ENCODE data around the gene HOMER2. TPM values are rescaled to one million over a fixed set of nuclear protein-coding genes. Genes with fewer than 3 reads are reported as not detected.

Gene HOMER2
- total RNA-seq, 2 donors from 2014 or later = 1.8 to 4.9 TPM

DNA sequence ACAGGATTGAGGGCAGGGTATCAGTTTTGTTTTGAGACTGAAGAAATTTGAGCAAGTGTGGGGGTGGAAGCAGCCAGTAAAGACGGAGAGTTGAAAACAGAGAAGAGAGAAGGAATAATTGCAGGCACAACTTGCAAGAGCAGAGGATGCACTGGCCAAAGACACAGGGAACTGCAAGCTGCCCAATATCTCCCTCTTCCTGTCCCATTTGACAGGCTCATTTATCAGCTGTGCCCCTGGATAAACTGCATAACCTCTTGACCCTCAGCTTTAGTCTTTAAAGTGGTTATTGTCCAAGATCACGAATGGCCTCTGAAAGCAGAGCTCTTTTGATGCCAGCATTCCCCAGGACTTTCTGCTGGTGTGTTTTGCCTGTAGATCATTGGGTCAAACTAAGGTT, 28.5 kb upstream of the HOMER2 start:
- Histone ChIP-seq H3K4me1 (ENCODE audit: control insufficient read depth in 1 of 2, low read depth in 2 of 2) (peaks cover 0 to 3% of the 10 kb centered on the region in 2 donors), H3K4me3 (no peak overlapping the region), H3K27ac (no peak overlapping the region), H3K9me3 (no peaks in the 10 kb centered on the region), H3K27me3 (replicated peaks; ENCODE audit: insufficient read depth) (no peaks in the 10 kb centered on the region), H3K36me3 (no peaks in the 10 kb centered on the region)
- ATAC-seq (ENCODE audit: insufficient number of reproducible peaks, low FRiP score, low read depth) (no peak), DNase-seq (ENCODE audit: low spot score) (no peak)
- TF ChIP-seq, protein P1, sequence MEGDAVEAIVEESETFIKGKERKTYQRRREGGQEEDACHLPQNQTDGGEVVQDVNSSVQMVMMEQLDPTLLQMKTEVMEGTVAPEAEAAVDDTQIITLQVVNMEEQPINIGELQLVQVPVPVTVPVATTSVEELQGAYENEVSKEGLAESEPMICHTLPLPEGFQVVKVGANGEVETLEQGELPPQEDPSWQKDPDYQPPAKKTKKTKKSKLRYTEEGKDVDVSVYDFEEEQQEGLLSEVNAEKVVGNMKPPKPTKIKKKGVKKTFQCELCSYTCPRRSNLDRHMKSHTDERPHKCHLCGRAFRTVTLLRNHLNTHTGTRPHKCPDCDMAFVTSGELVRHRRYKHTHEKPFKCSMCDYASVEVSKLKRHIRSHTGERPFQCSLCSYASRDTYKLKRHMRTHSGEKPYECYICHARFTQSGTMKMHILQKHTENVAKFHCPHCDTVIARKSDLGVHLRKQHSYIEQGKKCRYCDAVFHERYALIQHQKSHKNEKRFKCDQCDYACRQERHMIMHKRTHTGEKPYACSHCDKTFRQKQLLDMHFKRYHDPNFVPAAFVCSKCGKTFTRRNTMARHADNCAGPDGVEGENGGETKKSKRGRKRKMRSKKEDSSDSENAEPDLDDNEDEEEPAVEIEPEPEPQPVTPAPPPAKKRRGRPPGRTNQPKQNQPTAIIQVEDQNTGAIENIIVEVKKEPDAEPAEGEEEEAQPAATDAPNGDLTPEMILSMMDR (IDR thresholded peaks at IDR 0.05) = no peak

DNA sequence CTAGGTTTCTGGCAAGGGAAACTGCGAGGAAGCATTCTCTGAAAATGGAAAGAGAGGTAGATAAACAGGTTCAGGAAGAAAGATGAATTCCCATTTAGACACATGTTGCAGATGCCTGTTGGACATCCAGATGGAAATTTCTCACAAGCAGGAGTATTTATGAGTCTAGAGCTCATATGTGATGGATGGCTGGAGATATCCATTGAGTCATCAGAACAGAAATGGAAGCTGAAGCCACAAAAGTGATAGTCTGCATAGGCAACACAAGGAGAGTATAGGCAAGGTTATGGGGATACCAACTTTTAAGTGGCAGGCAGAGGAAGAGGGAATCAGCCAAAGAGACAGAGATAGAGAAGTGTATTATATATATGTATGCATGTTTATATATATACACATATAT, 27.2 kb upstream of the HOMER2 start:
- Histone ChIP-seq H3K4me1 (ENCODE audit: control insufficient read depth in 1 of 2, low read depth in 2 of 2) (no peaks in the 10 kb centered on the region), H3K4me3 (no peak overlapping the region), H3K27ac (no peak overlapping the region), H3K36me3 (no peaks in the 10 kb centered on the region), H3K9me3 (no peaks in the 10 kb centered on the region), H3K27me3 (replicated peaks; ENCODE audit: insufficient read depth) (no peaks in the 10 kb centered on the region)
- TF ChIP-seq, protein P1 (IDR thresholded peaks at IDR 0.05) = no peak
- ATAC-seq (ENCODE audit: insufficient number of reproducible peaks, low FRiP score, low read depth) (no peak), DNase-seq (ENCODE audit: low spot score) (no peak)

DNA sequence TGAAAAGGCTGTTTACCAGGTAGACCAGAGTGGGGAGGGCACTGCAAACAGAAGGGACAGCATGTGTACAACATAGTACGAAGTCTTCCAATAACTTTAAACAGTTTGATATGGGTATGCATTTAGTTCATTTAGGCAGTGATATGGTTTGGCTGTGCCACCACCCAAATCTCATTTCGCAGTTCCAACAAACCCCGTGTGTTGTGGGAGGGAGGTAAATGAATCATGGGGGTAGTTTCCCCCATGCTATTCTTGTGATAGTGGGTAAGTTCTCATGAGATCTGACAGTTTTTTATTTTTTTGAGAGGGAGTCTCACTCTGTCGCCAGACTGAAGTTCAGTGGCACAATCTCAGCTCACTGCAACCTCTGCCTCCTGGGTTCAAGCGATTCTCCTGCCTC, 25.9 kb upstream of the HOMER2 start:
- no peaks in the 10 kb centered on the region for H3K27me3 ChIP-seq (replicated peaks; ENCODE audit: insufficient read depth)
- no peaks in the 10 kb centered on the region for H3K36me3 ChIP-seq
- H3K4me1 ChIP-seq (ENCODE audit: control insufficient read depth in 1 of 2, low read depth in 2 of 2) = no peaks in the 10 kb centered on the region
- no peaks in the 10 kb centered on the region for H3K9me3 ChIP-seq
- TF ChIP-seq, protein P1 (IDR thresholded peaks at IDR 0.05) = no peak
- H3K4me3 ChIP-seq = no peak overlapping the region
- ATAC-seq (ENCODE audit: insufficient number of reproducible peaks, low FRiP score, low read depth) (no peak), DNase-seq (ENCODE audit: low spot score) (no peak)
- H3K27ac ChIP-seq = no peak overlapping the region

DNA sequence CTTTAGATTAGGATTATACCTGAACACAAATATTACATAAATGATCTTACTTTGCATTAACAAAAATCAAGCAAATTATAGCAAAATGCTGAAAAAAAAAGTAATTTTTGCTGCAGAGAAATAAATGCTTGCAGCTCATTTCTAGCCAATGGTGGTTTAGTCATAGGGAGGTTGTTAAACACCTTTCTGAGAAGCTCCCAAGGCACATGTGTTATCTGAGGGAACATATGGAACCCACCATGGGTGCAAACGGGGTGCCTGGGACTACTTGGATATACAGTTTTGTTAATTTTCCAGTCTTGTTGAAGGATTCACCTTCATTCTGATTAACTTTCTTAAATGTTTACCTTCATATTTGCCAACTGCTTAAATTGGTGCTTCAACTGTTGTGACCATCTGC, 24.6 kb upstream of the HOMER2 start:
- H3K4me1 ChIP-seq (ENCODE audit: control insufficient read depth in 1 of 2, low read depth in 2 of 2) = no peaks in the 10 kb centered on the region
- DNase-seq (ENCODE audit: low spot score) = no peak
- TF ChIP-seq, protein P1 (IDR thresholded peaks at IDR 0.05) = no peak

DNA sequence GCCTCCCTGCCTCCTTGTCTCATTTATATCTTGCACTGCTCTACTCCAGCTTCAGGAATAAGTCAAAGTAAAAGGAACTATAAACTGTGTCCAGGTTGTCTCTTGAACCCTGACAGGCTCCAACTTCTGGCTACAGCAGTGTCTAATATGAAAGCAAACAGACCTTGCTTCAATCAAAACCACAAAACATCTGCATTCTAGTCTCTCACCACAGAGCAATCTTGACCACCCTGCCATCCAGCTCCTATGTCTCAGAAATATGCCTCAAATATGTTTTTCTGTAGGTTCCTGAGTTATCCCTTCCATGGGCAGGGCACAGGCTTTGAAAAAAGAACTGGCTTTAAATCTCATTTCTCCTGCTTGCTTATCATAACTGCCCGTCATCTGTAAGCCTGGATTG, 20.5 kb upstream of the HOMER2 start:
- Histone ChIP-seq H3K4me3 (no peak overlapping the region), H3K9me3 (no peaks in the 10 kb centered on the region), H3K4me1 (ENCODE audit: control insufficient read depth in 1 of 2, low read depth in 2 of 2) (peaks cover 0 to 8% of the 10 kb centered on the region in 2 donors), H3K27me3 (replicated peaks; ENCODE audit: insufficient read depth) (no peaks in the 10 kb centered on the region), H3K36me3 (no peaks in the 10 kb centered on the region), H3K27ac (no peak overlapping the region)
- TF ChIP-seq, protein P1 (IDR thresholded peaks at IDR 0.05) = no peak
- no peak for ATAC-seq (ENCODE audit: insufficient number of reproducible peaks, low FRiP score, low read depth)
- no peak for DNase-seq (ENCODE audit: low spot score)

More for the DNA sequence above, 24.6 kb upstream of the HOMER2 start:
- ATAC-seq (ENCODE audit: insufficient number of reproducible peaks, low FRiP score, low read depth) = no peak
- no peaks in the 10 kb centered on the region for H3K36me3 ChIP-seq
- no peak overlapping the region for H3K27ac ChIP-seq
- H3K27me3 ChIP-seq (replicated peaks; ENCODE audit: insufficient read depth) = no peaks in the 10 kb centered on the region
- no peak overlapping the region for H3K4me3 ChIP-seq
- no peaks in the 10 kb centered on the region for H3K9me3 ChIP-seq
